SKM-1 (cell line): ENCODE results near the gene RPL26.

ENCODE experiments used
- DNase-seq: peaks from one replicate; lab custom pipeline; 2025; ENCODE audit not compliant: unreplicated experiment; lab: John Stamatoyannopoulos, UW

The RPL26 gene

GRCh38 chr17:8383143-8383822 lies at the start of gene RPL26:
Gene RPL26, minus strand, starts transcription at chr17:8383193. Its CDS starts 883 bp downstream, at chr17:8382310.
- DNase-seq: peak; percentile 78

GRCh38 chr17:8430966-8431365 lies 48.0 kb upstream of the RPL26 start:
- no peak for DNase-seq

GRCh38 chr17:8426802-8427201 lies 43.8 kb upstream of the RPL26 start:
- no peak for DNase-seq

- no peak for DNase-seq
These were observed 43.2 kb upstream of the RPL26 start for GRCh38 chr17:8426094-8426720.

- DNase-seq: no peak
These were observed 38.6 kb upstream of the RPL26 start for GRCh38 chr17:8421571-8421970.

GRCh38 chr17:8420041-8420934 lies 37.3 kb upstream of the RPL26 start:
- no peak for DNase-seq

- no peak for DNase-seq
These were observed 36.3 kb upstream of the RPL26 start for GRCh38 chr17:8419305-8419704.

GRCh38 chr17:8418471-8418870 lies 35.5 kb upstream of the RPL26 start:
- DNase-seq: no peak

GRCh38 chr17:8417806-8418205 lies 34.8 kb upstream of the RPL26 start:
- peak; percentile 54 for DNase-seq

GRCh38 chr17:8413938-8414337 lies 30.9 kb upstream of the RPL26 start:
- no peak for DNase-seq

- no peak for DNase-seq
These were observed 30.3 kb upstream of the RPL26 start for GRCh38 chr17:8413328-8413727.

GRCh38 chr17:8412089-8412488 lies 29.1 kb upstream of the RPL26 start:
- DNase-seq: no peak

- no peak for DNase-seq
These were observed 27.9 kb upstream of the RPL26 start for GRCh38 chr17:8410883-8411238.

- DNase-seq: peak; percentile 41
These were observed 27.2 kb upstream of the RPL26 start for GRCh38 chr17:8409966-8410882.

- DNase-seq: no peak
These were observed 25.4 kb upstream of the RPL26 start for GRCh38 chr17:8408371-8408770.

GRCh38 chr17:8406174-8406573 lies 23.2 kb upstream of the RPL26 start:
- no peak for DNase-seq

- DNase-seq: no peak
These were observed 22.6 kb upstream of the RPL26 start for GRCh38 chr17:8405499-8406016.

GRCh38 chr17:8402921-8403536 lies 20.0 kb upstream of the RPL26 start:
- DNase-seq: no peak

- no peak for DNase-seq
These were observed 18.1 kb upstream of the RPL26 start for GRCh38 chr17:8401107-8401506.

- DNase-seq: no peak
These were observed 16.0 kb upstream of the RPL26 start for GRCh38 chr17:8398980-8399379.
